Loucy (cell line): ENCODE results near the gene CLPSL1.

ENCODE experiments used
- H2AFZ ChIP-seq: fragments of 200-600 bp; sonication (generic); 2 replicates; pipeline ENCODE4 v1.6.0; 2016; ENCODE audit warnings: antibody characterized with exemption, mild to moderate bottlenecking, low read length, moderate library complexity
- H3F3A ChIP-seq: fragments of 200-600 bp; 2 replicates; pipeline ENCODE4 v1.6.0; 2016; ENCODE audit warnings: antibody characterized with exemption, low read depth, mild to moderate bottlenecking
- H3K27me3 ChIP-seq: fragments of 200-600 bp; sonication (generic); 2 replicates; pipeline ENCODE4 v1.6.1; 2014; ENCODE audit warnings: low read length, mild to moderate bottlenecking; ENCODE audit not compliant: insufficient read depth, poor library complexity, severe bottlenecking
- H3K36me3 ChIP-seq: fragments of 200-600 bp; sonication (generic); 2 replicates; pipeline ENCODE4 v1.6.1; 2016; ENCODE audit warnings: low read length; ENCODE audit not compliant: insufficient read depth
- H3K4me1 ChIP-seq: fragments of 200-600 bp; sonication (generic); 2 replicates; pipeline ENCODE4 v1.5.1; 2014; ENCODE audit warnings: low read length, mild to moderate bottlenecking; ENCODE audit not compliant: insufficient read depth, poor library complexity, severe bottlenecking
- H3K4me2 ChIP-seq: fragments of 200-600 bp; sonication (generic); 2 replicates; pipeline ENCODE4 v1.6.0; 2014; ENCODE audit warnings: antibody characterized with exemption, low read length, low read depth, mild to moderate bottlenecking; ENCODE audit not compliant: poor library complexity, severe bottlenecking
- H3K4me3 ChIP-seq: fragments of 200-600 bp; sonication (generic); 2 replicates; pipeline ENCODE4 v1.5.1; 2014; ENCODE audit warnings: low read length, mild to moderate bottlenecking, mixed read lengths; ENCODE audit not compliant: poor library complexity, severe bottlenecking
- H3K79me2 ChIP-seq: fragments of 200-600 bp; sonication (generic); 2 replicates; pipeline ENCODE4 v1.6.1; 2014; ENCODE audit warnings: low read length; ENCODE audit not compliant: insufficient read depth
- H3K9ac ChIP-seq: fragments of 200-600 bp; sonication (generic); 2 replicates; pipeline ENCODE4 v1.6.0; 2014; ENCODE audit warnings: mild to moderate bottlenecking, low read depth, low read length, moderate library complexity; ENCODE audit not compliant: poor library complexity, severe bottlenecking
- H3K9me2 ChIP-seq: fragments of 200-600 bp; sonication (generic); replicated peaks from 2 replicates; pipeline ENCODE4 v1.6.1; 2016; ENCODE audit warnings: low read depth, low read length, mixed read lengths
- H3K9me3 ChIP-seq: fragments of 200-600 bp; sonication (generic); 2 replicates; pipeline ENCODE4 v1.6.1; 2014; ENCODE audit warnings: mild to moderate bottlenecking, antibody characterized with exemption, low read length, low read depth; ENCODE audit not compliant: insufficient read depth
- H4K20me1 ChIP-seq: fragments of 200-600 bp; sonication (generic); 2 replicates; pipeline ENCODE4 v1.6.0; 2014; ENCODE audit warnings: antibody characterized with exemption, low read length, mild to moderate bottlenecking; ENCODE audit not compliant: insufficient read depth, poor library complexity, severe bottlenecking
- EZH2phosphoT487 ChIP-seq: fragments of 200-600 bp; IDR thresholded peaks from 2 replicates; pipeline ENCODE4 v1.6.1; 2018; ENCODE audit warnings: antibody characterized with exemption, mild to moderate bottlenecking, moderate library complexity, borderline replicate concordance
- TF ChIP-seq, protein P1 (sequence below): fragments of 200-600 bp; sonication (generic); conservative IDR thresholded peaks from 2 replicates; pipeline ENCODE4 v1.5.1; 2014; ENCODE audit warnings: mild to moderate bottlenecking, antibody characterized with exemption, low read length

The CLPSL1 gene

DNA sequence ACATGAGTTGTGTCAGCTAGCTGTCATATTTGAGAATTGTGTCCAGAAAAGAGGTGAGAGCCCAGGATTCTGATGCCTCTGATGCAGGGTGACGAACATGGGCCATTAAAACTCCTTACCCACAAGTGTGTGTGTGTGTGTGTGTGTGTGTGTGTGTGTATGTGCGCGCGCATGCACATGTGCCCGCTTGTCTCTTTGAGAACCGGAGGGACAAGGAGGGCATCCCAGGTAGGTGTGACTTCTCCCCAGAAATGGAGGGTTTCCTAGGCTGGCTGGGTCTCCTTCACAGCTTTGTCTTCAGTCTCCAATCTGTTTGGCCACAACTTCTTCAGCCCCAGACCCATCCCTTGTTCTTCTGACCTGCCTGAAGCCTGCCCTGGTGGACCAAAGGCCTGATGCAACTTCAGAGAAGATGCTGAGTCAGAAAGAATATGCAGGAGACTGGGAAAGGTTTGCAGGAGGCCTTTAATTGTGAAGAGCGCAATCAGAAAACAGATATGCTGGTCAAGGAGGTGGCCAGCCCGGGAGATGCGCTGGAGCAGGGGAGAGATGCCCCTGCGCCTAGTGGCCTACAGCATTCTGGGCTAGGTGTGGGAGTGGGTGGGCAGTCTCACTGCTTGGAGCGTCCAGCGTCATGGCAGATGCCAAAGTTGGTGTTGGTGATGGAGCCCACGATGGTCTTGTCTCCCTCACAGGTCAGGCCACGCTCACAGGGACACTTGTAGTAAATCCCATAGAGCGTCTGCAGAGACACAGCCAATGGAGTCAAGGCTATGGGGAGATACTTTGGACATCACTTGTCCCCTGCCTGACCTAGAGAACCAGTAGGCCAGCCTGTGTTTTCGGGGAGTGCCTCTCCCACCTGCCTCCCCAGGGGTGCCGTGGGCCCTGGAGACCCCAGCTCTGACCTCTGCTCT lies 14.0 kb downstream of the CLPSL1 start:
- no peak overlapping the region for H3K4me2 ChIP-seq
- H3F3A ChIP-seq, result no peaks in the 10 kb centered on the region
- TF ChIP-seq EZH2phosphoT487, result no peak
- TF ChIP-seq, protein P1, sequence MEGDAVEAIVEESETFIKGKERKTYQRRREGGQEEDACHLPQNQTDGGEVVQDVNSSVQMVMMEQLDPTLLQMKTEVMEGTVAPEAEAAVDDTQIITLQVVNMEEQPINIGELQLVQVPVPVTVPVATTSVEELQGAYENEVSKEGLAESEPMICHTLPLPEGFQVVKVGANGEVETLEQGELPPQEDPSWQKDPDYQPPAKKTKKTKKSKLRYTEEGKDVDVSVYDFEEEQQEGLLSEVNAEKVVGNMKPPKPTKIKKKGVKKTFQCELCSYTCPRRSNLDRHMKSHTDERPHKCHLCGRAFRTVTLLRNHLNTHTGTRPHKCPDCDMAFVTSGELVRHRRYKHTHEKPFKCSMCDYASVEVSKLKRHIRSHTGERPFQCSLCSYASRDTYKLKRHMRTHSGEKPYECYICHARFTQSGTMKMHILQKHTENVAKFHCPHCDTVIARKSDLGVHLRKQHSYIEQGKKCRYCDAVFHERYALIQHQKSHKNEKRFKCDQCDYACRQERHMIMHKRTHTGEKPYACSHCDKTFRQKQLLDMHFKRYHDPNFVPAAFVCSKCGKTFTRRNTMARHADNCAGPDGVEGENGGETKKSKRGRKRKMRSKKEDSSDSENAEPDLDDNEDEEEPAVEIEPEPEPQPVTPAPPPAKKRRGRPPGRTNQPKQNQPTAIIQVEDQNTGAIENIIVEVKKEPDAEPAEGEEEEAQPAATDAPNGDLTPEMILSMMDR, result no peak
- no peaks in the 10 kb centered on the region for H3K9me3 ChIP-seq
- no peak overlapping the region for H2AFZ ChIP-seq
- H3K79me2 ChIP-seq, result no peaks in the 10 kb centered on the region
- no peaks in the 10 kb centered on the region for H3K27me3 ChIP-seq
- no peaks in the 10 kb centered on the region for H4K20me1 ChIP-seq
- H3K4me3 ChIP-seq, result no peak overlapping the region
- no peaks in the 10 kb centered on the region for H3K36me3 ChIP-seq
- H3K9me2 ChIP-seq, result no peaks in the 10 kb centered on the region
- H3K4me1 ChIP-seq, result no peaks in the 10 kb centered on the region
- H3K9ac ChIP-seq, result no peak overlapping the region

DNA sequence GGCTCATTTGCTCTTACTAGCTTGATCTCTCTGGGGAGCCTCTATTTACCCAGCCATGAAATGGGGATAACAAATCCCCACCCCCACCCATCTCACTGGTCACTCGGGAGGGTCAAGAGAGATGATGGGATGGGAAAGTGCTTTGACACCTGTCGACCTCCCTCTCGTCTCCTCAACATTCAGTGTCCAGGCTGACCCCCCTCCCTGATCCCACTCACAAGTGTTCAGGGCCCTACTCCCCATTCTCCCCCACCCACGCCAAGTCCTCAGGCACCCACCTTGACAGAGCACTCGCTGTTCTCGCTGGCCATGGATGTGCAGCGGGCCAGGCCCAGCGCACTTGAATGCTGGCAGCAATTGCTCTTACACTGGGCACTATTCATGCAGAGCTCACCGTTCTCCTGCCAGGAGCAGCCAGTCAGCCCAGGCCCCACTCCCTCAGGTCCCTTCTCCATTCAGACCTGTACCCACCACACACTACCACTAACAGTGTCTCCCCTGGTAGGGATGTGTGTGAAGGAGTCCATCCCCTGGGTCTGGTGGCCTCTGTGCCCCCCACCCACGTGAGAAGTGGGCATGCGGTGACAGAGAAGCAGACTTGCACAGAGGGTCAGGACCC lies 14.7 kb downstream of the CLPSL1 start:
- H3K9me3 ChIP-seq, result no peaks in the 10 kb centered on the region
- H3K79me2 ChIP-seq, result no peaks in the 10 kb centered on the region
- TF ChIP-seq EZH2phosphoT487, result no peak
- TF ChIP-seq, protein P1, result no peak
- H3K4me1 ChIP-seq, result no peaks in the 10 kb centered on the region
- H3K9me2 ChIP-seq, result no peaks in the 10 kb centered on the region
- no peaks in the 10 kb centered on the region for H3K27me3 ChIP-seq
- no peaks in the 10 kb centered on the region for H3K36me3 ChIP-seq
- no peak overlapping the region for H3K4me3 ChIP-seq
- no peak overlapping the region for H3K4me2 ChIP-seq
- no peaks in the 10 kb centered on the region for H3F3A ChIP-seq
- H4K20me1 ChIP-seq, result no peaks in the 10 kb centered on the region
- H2AFZ ChIP-seq, result no peak overlapping the region
- no peak overlapping the region for H3K9ac ChIP-seq

DNA sequence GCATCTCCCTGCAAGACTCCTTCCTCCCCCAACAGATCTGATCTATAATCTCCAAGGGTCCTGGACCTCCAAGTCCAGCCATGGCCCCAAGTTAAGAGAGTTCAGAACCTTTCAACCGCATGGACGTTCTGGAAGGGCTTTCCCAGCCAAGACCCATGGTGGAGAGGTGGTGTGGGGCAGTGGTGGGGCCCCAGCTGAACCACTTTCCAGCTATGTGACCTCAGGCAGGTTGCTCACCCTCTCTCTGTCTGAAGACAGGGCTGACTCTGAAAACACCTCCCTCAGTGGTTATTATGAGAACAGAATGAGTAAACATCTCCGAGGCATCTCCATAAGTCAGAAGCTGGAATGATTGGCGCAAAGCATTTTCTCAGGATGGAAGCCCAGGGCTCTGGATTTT lies 15.4 kb downstream of the CLPSL1 start:
- Histone ChIP-seq H3K4me1 (no peaks in the 10 kb centered on the region), H3K9ac (no peak overlapping the region), H3K27me3 (no peaks in the 10 kb centered on the region), H3K36me3 (no peaks in the 10 kb centered on the region), H2AFZ (no peak overlapping the region), H3K9me3 (no peaks in the 10 kb centered on the region), H3K79me2 (no peaks in the 10 kb centered on the region), H3K4me2 (no peak overlapping the region), H3K9me2 (no peaks in the 10 kb centered on the region), H4K20me1 (no peaks in the 10 kb centered on the region), H3K4me3 (no peak overlapping the region), H3F3A (no peaks in the 10 kb centered on the region)
- no peak for TF ChIP-seq EZH2phosphoT487
- TF ChIP-seq, protein P1, result no peak
